Left hindlimb (tissue), 1 donor: ENCODE results near the gene KDELR1.
"Not testable (repeated sequence)": the region's sequence is repeated elsewhere in the genome, so short reads cannot be mapped to it uniquely, and the experiment has no call there.

Source experiments
- DNase-seq: peaks from one replicate; pipeline ENCODE4 v3.0.0-alpha.2; 2018

The KDELR1 gene

DNA sequence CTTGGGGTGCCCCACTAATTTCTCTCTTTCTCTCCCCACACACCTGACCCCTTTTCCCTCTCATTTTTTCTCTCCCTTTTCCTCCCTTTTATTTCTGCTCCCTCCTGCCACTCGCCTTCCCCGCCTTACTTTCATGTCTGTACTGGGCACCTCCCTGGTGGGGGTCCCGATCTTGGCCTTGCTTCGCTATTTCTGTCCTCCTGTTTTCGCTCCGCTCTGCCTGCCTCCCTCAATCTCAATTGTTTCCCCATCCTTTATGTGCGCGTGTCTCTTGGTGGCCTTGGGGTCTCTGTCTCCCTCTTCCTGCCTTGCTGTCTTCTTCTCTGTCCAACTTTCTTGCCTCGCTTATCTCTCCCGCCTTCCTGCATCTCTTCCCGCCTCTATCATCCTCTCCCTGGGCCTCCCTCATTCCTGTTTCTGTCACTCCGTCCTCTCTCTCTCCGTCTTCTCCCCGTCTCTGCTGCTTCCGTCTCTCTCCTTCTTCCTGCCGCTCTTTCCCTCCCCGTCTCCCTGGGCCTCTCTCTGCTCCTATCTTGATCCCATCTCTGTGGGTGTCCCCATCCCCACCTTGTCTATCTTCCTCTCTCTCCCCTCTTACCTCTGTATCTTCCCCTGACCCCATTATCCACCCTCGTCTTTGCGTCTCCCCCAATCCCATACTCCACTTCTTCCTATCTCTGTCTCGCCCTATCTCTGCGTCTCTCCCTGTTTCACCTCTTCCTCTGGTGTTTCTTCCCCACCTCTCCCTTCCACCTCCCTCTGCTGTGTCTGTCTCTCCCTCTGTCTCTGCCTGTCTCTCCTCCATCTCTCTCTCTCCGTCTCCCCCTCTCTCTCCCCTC is 6.1 kb upstream of the KDELR1 start:
- no peak for DNase-seq

GRCh38 chr19:48396824-48397176 is 5.4 kb upstream of the KDELR1 start:
- DNase-seq: no peak

DNA sequence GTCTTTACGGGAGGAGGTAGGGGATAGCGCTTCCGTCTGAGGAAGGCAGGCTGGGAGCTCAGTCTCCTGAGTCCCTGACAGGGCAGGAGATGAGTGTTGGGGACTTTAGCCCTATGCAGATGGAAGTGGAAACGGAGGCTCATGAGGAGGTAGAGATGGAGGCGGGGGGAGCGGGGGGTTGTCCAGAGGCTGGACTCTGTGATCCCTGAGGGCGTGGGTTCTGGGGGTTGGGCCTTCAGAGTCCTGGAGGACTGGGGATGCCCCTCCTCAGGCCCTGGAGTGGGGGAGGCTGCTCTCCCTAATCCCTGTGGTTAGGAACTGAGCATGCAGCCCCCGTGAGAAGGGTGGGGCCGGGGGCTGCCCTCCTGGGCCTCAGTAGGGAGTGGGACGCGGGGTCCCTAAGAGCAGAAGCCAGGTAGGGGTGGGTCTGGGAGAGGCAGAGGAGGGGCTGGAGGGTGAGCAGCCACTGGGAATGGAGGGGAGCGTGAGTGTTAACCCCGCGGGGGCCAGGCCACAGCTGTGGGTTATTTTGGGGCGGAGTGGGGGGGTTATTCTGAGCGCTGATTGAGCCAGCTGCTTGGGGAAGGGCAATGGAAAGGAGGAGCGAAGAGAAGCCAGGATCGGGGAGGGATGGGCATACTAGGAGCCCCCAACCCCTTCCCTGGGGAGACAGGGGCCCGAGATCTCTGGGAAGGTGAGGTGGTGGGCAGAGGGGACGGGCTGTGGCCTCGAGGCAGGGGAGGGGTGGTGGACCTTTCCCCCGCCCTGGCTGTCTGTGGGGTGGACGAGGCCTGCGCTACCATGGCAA is 4.9 kb upstream of the KDELR1 start:
- DNase-seq: no peak

- no peak for DNase-seq
Measured at GRCh38 chr19:48395499-48395898, 4.1 kb upstream of the KDELR1 start.

DNA sequence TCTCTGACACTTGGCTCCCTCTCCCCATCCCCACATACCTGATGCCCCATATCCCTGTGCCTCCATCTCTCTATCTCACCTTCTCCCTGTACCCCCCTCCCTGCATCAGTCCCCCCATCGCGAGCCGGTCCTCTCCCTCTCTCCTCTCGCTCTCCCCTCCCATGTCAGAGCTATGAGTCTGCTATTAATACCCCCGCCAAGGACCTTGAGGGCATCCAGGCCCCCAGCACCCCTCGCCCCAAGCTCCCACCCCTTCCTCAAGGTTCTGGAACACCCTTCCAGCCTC is 3.8 kb upstream of the KDELR1 start:
- no peak for DNase-seq

DNA sequence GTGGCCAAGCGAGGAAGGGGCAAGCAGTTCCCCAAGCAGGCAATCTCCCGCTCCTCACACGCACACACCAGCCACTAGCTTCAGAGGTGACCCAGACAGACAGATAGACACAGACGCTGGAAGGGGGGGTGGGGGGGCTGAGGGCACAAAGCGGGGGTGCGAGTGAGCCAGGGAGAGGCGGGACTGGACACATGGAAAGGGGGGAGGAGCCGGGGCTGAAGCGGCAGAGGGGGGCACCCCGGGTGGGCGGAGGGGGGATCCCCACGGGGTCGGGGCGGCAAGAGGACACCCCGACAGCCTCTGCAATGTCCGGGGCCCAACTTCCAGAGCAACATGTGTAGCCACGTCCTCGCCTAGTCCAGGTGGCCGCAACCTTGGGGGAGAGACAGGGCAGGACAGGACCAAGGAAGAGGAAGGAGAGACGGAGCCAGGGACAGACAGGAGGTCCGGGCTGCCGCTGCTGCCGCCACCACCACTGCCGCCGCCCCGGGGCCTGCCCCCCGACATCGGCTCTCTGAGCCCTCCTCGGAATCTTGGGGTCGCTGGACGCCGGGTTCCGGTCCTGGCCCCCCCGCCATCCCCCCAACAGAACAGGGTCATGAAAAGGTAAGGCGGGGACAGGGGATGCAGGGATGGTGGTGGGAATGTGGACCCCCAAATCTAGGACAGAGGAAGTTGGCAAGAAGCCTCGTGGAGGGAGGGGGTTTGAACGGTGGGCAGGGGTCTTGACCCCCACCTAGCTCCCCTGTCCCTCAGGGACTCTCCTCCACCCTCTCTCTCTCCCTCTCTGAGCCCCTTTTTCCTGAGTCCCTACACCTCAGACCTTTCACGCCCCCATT is 3.2 kb upstream of the KDELR1 start:
- DNase-seq: no peak

GRCh38 chr19:48393559-48394330 is 2.4 kb upstream of the KDELR1 start, which contains the start of gene GRIN2D:
TSS of gene GRIN2D (plus strand) at chr19:48393668. CDS start at chr19:48398393, 4,725 bp downstream.
- no peak for DNase-seq

DNA sequence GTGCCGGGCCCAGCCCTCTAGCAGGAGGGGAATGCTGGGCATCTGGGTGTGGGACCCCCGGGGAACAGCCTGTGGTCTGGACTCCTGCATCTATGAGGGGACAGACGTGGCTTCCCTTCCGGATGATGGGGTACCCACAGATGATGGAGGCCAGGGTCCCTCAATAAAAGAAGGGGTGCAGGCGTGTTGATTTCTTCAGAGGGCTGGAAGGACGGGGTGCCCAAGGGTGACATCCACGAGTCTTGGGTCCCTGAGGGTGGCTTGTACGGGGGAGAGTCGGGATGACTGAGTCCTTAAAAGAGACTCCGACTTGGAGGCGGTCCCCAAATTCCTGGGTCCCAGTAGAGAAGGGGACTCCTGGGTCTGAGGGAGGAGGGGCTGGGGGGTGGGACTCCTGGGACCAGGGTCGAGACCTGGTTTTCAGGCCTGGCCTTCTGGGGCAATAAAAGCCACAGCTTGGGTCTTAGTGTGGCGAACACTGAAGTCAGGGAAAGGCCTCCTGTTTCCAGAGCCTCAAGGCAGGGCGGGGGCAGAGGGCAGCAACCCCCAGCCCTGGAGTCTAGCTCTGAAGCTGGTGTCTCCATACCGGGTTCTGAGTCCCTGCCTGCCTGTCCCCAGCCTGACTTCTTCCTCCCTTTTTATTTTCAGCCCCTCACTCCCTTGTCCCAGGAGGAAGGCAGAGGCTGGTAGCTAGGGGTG is 1.7 kb upstream of the KDELR1 start:
- no peak for DNase-seq

GRCh38 chr19:48392006-48392344 is 624 bp upstream of the KDELR1 start:
- not testable (repeated sequence) for DNase-seq

- peak; percentile 81 for DNase-seq
Measured at GRCh38 chr19:48390188-48391099, 907 bp downstream of the KDELR1 start.

DNA sequence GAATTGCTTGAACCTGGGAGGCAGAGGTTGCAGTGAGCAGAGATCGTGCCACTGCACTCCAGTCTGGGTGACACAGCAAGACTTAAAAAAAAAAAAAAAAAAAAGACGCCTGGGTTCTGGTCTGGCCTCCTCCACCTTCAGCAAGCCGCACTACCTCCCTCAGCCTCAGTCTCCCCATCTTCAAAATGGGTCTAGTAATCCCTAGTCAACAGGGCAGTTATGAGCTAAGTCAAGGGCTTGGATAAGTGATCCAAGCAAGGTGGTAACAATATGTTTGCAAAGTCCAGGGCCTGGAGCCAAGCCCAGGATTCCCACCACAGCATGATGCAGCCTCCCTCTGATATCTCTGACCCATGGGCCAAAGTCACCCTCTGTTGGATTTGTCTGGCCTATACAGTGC is 4.4 kb downstream of the KDELR1 start:
- no peak for DNase-seq

GRCh38 chr19:48385461-48386087 is 5.8 kb downstream of the KDELR1 start:
- no peak for DNase-seq

- no peak for DNase-seq
Measured at GRCh38 chr19:48382286-48382685, 9.1 kb downstream of the KDELR1 start.

DNA sequence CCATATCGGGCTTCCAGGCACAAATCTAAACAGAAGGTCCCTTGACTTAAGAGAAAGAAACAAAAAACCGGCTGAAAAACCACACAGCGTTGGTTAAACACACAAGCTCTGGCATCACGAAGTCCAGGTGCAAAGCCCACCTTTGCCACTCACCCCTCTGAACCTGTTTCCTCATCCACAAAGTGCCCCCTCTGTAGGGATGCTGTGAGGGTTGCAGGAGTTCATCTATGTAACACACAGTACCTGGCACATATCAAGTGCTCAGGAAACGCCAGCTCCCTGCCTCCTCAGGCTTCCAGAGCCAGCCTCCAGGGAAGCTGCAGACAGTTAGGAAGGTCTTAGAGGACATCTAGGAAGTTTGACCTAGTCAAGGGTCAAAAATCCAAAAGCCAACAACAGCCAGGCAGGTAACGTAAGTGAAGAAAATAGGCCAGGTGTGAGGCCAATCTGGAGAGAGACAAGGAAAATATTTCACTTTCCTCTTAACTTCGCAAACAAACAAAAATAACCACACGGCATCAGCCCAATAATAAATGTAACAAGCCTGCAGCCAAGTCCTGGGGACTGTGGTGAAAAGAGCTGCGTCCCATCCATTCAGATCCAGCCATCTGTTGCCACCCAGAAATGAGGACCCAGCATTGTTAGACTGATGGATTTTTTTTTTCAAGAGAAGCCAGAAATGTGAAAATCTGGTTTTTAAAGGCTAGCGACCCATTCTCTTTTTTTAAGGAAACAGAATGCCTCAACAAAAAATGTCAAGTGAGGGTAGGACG is 10.0 kb downstream of the KDELR1 start:
- DNase-seq: no peak

DNA sequence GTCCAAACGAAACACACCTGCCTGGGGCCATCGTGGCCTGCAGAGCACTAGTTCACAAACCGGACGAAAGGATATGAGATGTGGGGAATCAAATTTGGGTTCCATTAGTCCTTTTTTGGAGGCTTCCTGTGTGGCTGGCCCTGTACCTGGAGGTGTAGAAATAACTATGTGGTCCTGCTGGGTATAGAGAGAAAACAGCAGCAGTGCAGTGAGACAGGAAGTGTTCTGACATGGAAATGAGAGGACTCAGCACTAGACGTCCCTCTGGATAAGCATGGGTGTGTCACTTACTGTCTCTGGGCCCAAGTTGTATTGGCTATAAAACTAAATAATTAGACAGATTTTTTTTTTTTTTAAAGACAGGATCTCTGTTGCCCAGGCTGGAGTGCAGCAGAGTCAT is 12.3 kb downstream of the KDELR1 start:
- no peak for DNase-seq

DNA sequence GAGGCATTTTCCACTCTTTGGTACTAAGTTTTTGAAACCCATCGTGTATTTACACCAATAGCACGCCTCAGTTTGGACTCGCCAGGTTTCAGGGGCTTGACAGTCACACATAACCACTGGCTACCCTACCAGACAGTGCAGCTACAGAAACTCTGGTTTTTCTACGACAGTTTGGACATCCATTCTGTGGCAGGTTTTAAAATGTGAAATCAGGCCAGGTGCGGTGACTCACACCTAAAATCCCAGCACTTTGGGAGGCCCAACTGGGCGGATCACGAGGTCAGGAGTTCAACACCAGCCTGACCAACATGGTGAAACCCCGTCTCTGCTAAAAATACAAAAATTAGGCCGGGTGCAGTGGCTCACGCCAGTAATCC is 13.2 kb downstream of the KDELR1 start:
- no peak for DNase-seq

GRCh38 chr19:48373567-48373966 is 17.8 kb downstream of the KDELR1 start:
- no peak for DNase-seq

- no peak for DNase-seq
Measured at GRCh38 chr19:48372904-48373303, 18.4 kb downstream of the KDELR1 start.

DNA sequence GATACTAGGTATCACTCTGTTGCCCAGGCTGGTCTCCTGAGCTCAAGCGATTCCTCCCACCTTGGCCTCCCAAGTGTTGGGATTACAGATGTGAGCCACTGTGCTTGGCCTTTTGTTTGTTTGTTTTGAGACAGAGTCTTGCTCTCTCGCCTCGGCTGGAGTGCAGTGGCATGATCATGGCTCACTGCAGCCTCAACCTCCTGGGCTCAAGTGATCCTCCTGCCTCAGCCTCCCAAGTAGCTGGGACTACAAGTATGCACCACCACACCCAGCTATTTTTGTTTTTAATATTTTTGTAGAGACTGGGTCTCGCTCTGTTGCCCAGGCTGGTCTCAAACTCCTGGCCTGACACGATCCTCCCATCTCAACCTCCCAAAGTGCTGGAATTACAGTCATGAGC is 19.6 kb downstream of the KDELR1 start:
- not testable (repeated sequence) for DNase-seq

DNA sequence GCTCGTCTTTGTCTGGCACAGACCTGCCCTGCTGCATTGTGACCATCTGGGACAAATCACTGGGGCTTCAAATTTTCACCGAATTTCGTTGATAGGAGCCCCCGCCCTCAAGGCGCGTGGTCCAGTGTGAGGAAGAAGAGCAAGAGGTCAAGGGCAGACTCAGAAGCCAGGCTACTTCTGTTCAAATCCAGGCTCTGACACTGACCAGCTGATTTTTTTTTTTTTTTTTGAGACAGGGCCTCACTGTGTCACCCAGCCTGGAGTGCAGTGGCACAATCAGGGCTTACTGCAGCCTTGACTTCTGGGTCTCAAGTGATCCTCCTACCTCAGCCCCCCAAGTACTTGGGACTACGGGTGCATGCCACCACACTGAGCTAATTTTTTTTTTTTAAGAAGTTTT is 20.0 kb downstream of the KDELR1 start:
- no peak for DNase-seq
